Omental fat pad (tissue), 4 donors: ENCODE results near the gene DNAH10. TPM values are rescaled to one million over a fixed set of nuclear protein-coding genes. Genes with fewer than 3 reads are reported as not detected.

ENCODE experiments used
- ATAC-seq: fragments of 150-250 bp; one replicate; pipeline ENCODE4 v1.9.1; 2016; ENCODE audit warnings: mild to moderate bottlenecking, moderate library complexity; ENCODE audit not compliant: low FRiP score
- DNase-seq: peaks from one replicate; pipeline ENCODE4 v3.0.0-alpha.2; 2019; ENCODE audit warnings: low spot score
- CTCF ChIP-seq, 3 donors: fragments of 450-650 bp; IDR thresholded peaks; one replicate each; pipeline ENCODE4 v1.5.1; 2016 to 2017; ENCODE audit warnings: antibody characterized with exemption in 3 of 3, mild to moderate bottlenecking in 3 of 3, moderate library complexity in 2 of 3
- total RNA-seq, 4 donors: library from RNA; depleted of rRNA; stranded (reverse); fragments of >200 nt; gene quantifications; one replicate each; pipeline ENCODE4 v1.1.0, GENCODE V29; 2016

DNAH10 gene
- total RNA-seq, 4 donors from 2014 or later: 0.06 to 2.3 (median 0.48) TPM; not detected in 1

DNA sequence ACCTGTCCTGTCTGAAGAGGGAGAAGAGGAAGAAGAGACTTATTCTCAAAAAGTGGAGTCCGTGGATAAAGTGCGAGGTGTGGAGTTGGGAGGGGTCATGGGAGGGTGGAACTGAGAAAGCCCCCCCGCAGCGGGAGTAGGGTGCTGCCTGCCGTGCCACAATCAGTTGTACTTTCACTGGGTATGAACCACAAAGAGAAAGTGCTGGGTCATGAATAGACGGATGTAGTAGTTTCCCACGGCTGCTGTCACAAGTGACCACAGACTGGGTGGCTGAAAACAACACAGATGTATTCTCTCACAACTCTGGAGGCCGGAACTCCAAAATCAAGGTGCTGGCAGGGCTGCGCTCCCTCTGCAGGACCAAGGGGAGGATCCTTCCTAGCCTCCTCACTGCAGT is 5.5 kb downstream of the DNAH10 start:
- DNase-seq: no peak
- no peak for ATAC-seq
- no peak for TF ChIP-seq CTCF (IDR thresholded peaks at IDR 0.05)

DNA sequence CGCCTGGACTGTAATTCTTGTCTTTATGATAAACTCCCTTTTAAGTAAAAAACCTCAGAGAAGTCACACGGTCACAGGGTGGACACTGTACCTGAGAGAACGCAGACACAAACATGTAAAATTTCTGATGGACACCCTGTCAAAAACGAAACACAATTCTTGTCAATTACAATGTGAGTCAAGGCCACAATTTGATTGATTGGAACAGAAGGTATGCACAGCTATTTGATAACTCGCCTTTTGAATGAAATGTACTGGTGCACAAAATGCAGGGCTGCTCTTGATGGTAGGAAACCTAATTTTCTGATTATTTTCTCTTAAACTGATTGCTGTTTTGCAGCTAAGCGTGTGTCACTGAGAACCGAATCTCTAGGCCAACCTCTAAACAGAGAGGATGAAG is 9.2 kb downstream of the DNAH10 start:
- no peak for ATAC-seq
- DNase-seq: no peak
- TF ChIP-seq CTCF (IDR thresholded peaks at IDR 0.05): no peak

GRCh38 chr12:123772074-123772473 is 10.0 kb downstream of the DNAH10 start:
- ATAC-seq (no peak), DNase-seq (no peak)
- no peak for TF ChIP-seq CTCF (IDR thresholded peaks at IDR 0.05)

DNA sequence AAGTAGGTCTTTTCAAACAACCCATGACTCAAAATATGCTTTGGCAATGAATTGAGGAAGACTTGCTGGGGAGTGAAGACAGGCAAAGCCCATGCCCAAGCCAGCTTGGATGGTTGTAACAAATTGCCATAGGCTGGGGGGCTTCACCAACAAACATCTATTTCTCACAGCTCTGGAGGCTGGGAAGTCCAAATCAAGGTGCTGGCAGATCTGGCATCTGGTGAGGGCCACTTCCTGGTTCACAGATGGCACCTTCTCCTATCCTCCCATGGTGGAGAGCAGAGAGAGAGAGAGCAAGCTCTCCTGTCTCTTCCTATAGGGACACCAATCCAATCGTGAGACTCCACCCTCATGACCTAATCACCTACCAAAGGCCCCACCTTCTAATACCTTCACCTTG is 11.3 kb downstream of the DNAH10 start:
- TF ChIP-seq CTCF (IDR thresholded peaks at IDR 0.05): no peak
- no peak for DNase-seq
- ATAC-seq: no peak

DNA sequence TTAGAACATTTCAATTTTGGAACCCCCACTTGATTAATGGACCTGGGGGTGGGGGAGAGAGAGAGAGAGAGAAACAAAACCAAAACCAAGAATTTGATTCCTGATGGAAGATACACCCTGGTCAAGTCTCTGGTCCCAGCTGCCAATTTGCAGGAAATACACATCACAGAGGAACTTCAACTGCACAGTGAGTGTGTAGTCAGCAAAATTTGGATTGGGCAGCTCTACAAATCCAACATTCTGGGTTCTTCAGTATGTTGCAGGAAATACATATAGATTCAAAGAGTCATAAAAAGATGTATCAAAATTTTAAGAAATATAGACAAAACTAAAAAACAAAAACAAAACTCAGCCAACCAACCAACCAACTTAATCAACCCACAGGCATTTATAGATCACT is 17.4 kb downstream of the DNAH10 start:
- no peak for TF ChIP-seq CTCF (IDR thresholded peaks at IDR 0.05)
- ATAC-seq: no peak
- DNase-seq: no peak

DNA sequence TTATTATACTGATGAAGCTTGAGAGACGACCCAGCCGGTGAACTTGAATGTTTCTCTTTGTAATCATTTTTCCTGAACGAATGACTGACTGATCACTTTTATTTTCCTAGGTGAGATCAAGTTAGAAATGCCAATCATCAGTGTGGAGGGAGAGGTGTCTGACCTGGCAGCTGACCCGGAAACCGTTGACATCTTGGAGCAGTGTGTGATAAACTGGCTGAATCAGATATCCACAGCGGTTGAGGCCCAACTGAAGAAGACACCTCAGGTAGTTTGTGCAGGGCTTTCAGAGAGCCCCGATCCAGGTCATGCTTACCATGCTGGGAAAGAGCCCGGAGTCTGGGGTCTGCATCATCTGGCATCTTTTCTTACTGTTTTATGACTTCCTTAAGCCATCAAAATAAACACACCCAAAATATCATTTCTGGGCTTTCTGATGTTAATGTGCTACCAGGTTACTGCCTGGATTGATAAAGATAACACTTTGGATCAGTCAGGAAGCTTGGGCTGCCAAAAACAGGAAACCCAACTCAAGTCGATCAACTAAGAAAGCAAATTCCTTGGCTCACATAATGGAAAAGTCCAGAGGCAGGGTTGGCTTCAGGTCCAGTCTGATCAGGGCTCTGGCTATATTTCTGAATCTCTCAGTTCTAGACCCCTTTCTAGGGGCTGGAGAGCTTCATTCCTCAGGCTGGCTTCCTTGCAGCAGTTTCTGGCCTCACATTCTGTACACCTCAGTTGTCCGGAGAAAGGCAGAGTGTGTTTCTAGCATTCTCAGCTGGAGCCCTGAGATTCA is 21.1 kb downstream of the DNAH10 start:
- no peak for ATAC-seq
- no peak for DNase-seq
- TF ChIP-seq CTCF (IDR thresholded peaks at IDR 0.05): no peak

GRCh38 chr12:123787466-123787865 is 25.4 kb downstream of the DNAH10 start:
- no peak for ATAC-seq
- DNase-seq: no peak

More at GRCh38 chr12:123787466-123787865, 25.4 kb downstream of the DNAH10 start:
- TF ChIP-seq CTCF (IDR thresholded peaks at IDR 0.05): no peak
